B cell (primary cell): ENCODE data around the gene FRZB. TPM values are rescaled to one million over a fixed set of nuclear protein-coding genes. Genes with fewer than 3 reads are reported as not detected.

Source experiments
- ATAC-seq: fragments of 200-7000 bp; cut with Tn5 transposase; one replicate; pipeline ENCODE4 v1.10.0; 2021; ENCODE audit warnings: low read depth, mild to moderate bottlenecking, moderate number of reproducible peaks, moderate library complexity
- CTCF ChIA-PET: fragments of 350-600 bp; sonication (Branson Sonifier 250); formaldehyde crosslinking; loops from one replicate; lab custom pipeline; 2021; ENCODE audit warnings: antibody characterized with exemption, inconsistent platforms; lab: Charles Lee
- POLR2A ChIA-PET: fragments of 350-600 bp; sonication (Branson Sonifier 250); formaldehyde crosslinking; loops from one replicate; lab custom pipeline; 2021; ENCODE audit warnings: antibody characterized with exemption; lab: Charles Lee
- DNase-seq: peaks from one replicate; pipeline ENCODE4 v3.0.0; 2013
- H2AFZ ChIP-seq: 2 replicates; pipeline ENCODE4 v1.6.1; 2012; ENCODE audit warnings: mild to moderate bottlenecking, low read depth, low read length; ENCODE audit not compliant: insufficient read depth, poor library complexity, severe bottlenecking
- H3K27ac ChIP-seq, 2 donors: 1 replicate in 1 of 2; 2 replicates in 1 of 2; pipeline ENCODE4 v1.5.1; 2012 to 2013; ENCODE audit warnings: low read length in 2 of 2, mild to moderate bottlenecking in 2 of 2, moderate library complexity in 1 of 2
- H3K27me3 ChIP-seq, 4 experiments: fragments of 200-600 bp in 1 of 4; sonication (generic) in 1 of 4; replicated peaks in 1 of 4; 1 replicate in 2 of 4; 2 replicates in 2 of 4; pipeline versions ENCODE4 v1.6.1 to v1.7.0; 2013 to 2016; ENCODE audit warnings: low read length in 3 of 4, mild to moderate bottlenecking in 2 of 4, mixed read lengths in 1 of 4, moderate library complexity in 1 of 4; ENCODE audit not compliant: insufficient read depth in 4 of 4, control insufficient read depth in 3 of 4; ENCODE audit errors: control extremely low read depth in 1 of 4
- H3K36me3 ChIP-seq, 2 experiments: replicated peaks in 1 of 2; 1 replicate in 1 of 2; 2 replicates in 1 of 2; pipeline versions ENCODE4 v1.6.1 to v1.7.1; 2013; ENCODE audit warnings: low read length in 1 of 2; ENCODE audit not compliant: insufficient read depth in 2 of 2, control insufficient read depth in 1 of 2; ENCODE audit errors: control extremely low read depth in 1 of 2, extremely low read depth in 1 of 2
- H3K4me1 ChIP-seq, 2 donors: fragments of 200-600 bp in 1 of 2; sonication (generic) in 1 of 2; 1 replicate in 1 of 2; 2 replicates in 1 of 2; pipeline versions ENCODE4 v1.5.1 to v1.6.1; 2013 to 2017; ENCODE audit warnings: low read length in 2 of 2; ENCODE audit not compliant: control insufficient read depth in 2 of 2, insufficient read depth in 2 of 2
- H3K4me2 ChIP-seq: replicated peaks from 2 replicates; pipeline ENCODE3; 2012; ENCODE audit warnings: mild to moderate bottlenecking, low read depth, low read length; ENCODE audit not compliant: poor library complexity, severe bottlenecking
- H3K4me3 ChIP-seq, 5 experiments: fragments of 200-600 bp in 1 of 5; sonication (generic) in 1 of 5; 1 replicate in 3 of 5; 2 replicates in 2 of 5; pipeline versions ENCODE4 v1.5.1 to v1.7.0; 2011 to 2016; ENCODE audit warnings: low read length in 4 of 5, mild to moderate bottlenecking in 4 of 5, low read depth in 2 of 5, control low read depth in 1 of 5, moderate library complexity in 1 of 5; ENCODE audit not compliant: insufficient read depth in 1 of 5; ENCODE audit errors: control extremely low read depth in 1 of 5, extremely low read depth in 1 of 5
- H3K79me2 ChIP-seq: fragments of 200-600 bp; sonication (generic); one replicate; pipeline ENCODE4 v1.6.0; 2016; ENCODE audit warnings: low read length; ENCODE audit not compliant: control insufficient read depth, insufficient read depth
- H3K9ac ChIP-seq: fragments of 200-600 bp; sonication (generic); 2 replicates; pipeline ENCODE4 v1.6.1; 2017; ENCODE audit warnings: mild to moderate bottlenecking, low read length, moderate library complexity
- H3K9me3 ChIP-seq, 3 donors: one replicate each; pipeline versions ENCODE4 v1.6.1 to v1.7.1; 2013; ENCODE audit warnings: low read length in 2 of 3; ENCODE audit not compliant: control insufficient read depth in 2 of 3, insufficient read depth in 1 of 3; ENCODE audit errors: control extremely low read depth in 1 of 3
- H4K20me1 ChIP-seq: 2 replicates; pipeline ENCODE4 v1.6.0; 2012; ENCODE audit warnings: mild to moderate bottlenecking, low read length; ENCODE audit not compliant: insufficient read depth, control insufficient read depth, poor library complexity, severe bottlenecking
- H3K27ac Mint-ChIP-seq: one replicate; pipeline ENCODE4 v1.8.0; 2021; ENCODE audit warnings: mixed read lengths
- H3K27me3 Mint-ChIP-seq: one replicate; pipeline ENCODE4 v1.8.0; 2021; ENCODE audit warnings: mixed read lengths
- H3K4me1 Mint-ChIP-seq: one replicate; pipeline ENCODE4 v1.8.0; 2021; ENCODE audit warnings: mixed read lengths
- H3K4me3 Mint-ChIP-seq: one replicate; pipeline ENCODE4 v1.8.0; 2021; ENCODE audit warnings: mixed read lengths
- H3K9me3 Mint-ChIP-seq: one replicate; pipeline ENCODE4 v1.8.0; 2022; ENCODE audit warnings: mixed read lengths; ENCODE audit not compliant: insufficient read depth
- EZH2 ChIP-seq: IDR thresholded peaks from 2 replicates; pipeline ENCODE4 v1.6.1; 2012; ENCODE audit warnings: borderline replicate concordance, low read depth, mild to moderate bottlenecking, moderate library complexity, low read length; ENCODE audit not compliant: insufficient read depth, poor library complexity, severe bottlenecking
- WGBS: methylation state at CpG from one replicate; pipeline ENCODE4 v1.1.5; 2013; ENCODE audit warnings: missing lambda C conversion rate; ENCODE audit not compliant: insufficient coverage; 5-methylcytosine and 5-hydroxymethylcytosine counted together
- intact Hi-C: fragments of 100-400 bp; cut with micrococcal nuclease; formaldehyde crosslinking; loops from one replicate; pipeline ENCODE4 v1.10.0; 2022
- polyA plus RNA-seq: library from polyadenylated mRNA; depleted of rRNA; stranded (reverse); fragments of >200 nt; gene quantifications from 2 replicates; pipeline ENCODE4 v1.2.3, GENCODE V29; 2012
- total RNA-seq, 2 donors: library from RNA; stranded (reverse); fragments of 120-200 nt in 1 of 2; gene quantifications; 1 replicate in 1 of 2; 2 replicates in 1 of 2; pipeline versions ENCODE4 v1.2.3 to v1.2.4, GENCODE V29; 2013 to 2022
- TF ChIP-seq, protein P1 (sequence below): fragments of 200-600 bp; IDR thresholded peaks from one replicate; pipeline ENCODE4 v1.8.0; 2022; ENCODE audit warnings: antibody characterized with exemption, mild to moderate bottlenecking

Gene FRZB
- total and polyA plus RNA-seq, 2 donors (not counting 1 experiment from before 2014, with no cell fraction given) = 0.27 TPM; not detected in 1

DNA sequence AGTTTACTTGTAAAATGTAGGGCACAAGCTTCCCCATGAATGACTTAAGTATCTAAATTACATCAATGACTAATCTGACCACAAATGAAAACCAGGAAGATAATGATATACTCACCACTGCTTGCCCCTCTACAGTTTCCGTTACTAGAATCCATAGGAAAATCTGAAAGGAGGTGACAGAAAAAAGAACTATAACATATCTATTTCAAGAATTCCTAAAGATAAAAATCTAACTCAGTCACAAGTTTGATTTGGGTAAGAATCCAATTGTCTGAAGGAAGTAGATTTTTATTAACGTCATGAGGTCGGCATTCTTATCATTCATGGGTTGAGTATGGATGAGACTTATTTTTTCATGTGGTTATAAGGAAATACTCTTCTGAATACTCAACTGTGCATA lies 7.8 kb downstream of the FRZB start:
- ChIA-PET CTCF (no interaction called here), POLR2A (no interaction called here)
- no peak for DNase-seq
- no peak overlapping the region for H2AFZ ChIP-seq
- no peak overlapping the region for H3K4me2 ChIP-seq
- H3K27me3 Mint-ChIP-seq = peaks cover 24% of the 10 kb centered on the region
- no peaks in the 10 kb centered on the region for H3K4me1 ChIP-seq
- no peaks in the 10 kb centered on the region for H3K27me3 ChIP-seq
- no peak overlapping the region for H3K9ac ChIP-seq
- no peaks in the 10 kb centered on the region for H4K20me1 ChIP-seq
- H3K27ac Mint-ChIP-seq = no peak overlapping the region
- no CpG with 5 or more reads among the region's 3 CpGs for WGBS
- no peaks in the 10 kb centered on the region for H3K36me3 ChIP-seq
- H3K79me2 ChIP-seq = no peaks in the 10 kb centered on the region
- no peak for ATAC-seq
- no peak overlapping the region for H3K4me3 ChIP-seq
- no peaks in the 10 kb centered on the region for H3K9me3 ChIP-seq
- no peak overlapping the region for H3K27ac ChIP-seq
- no peaks in the 10 kb centered on the region for H3K9me3 Mint-ChIP-seq
- intact Hi-C loops = no loop called here
- no peaks in the 10 kb centered on the region for H3K4me1 Mint-ChIP-seq
- TF ChIP-seq, protein P1, sequence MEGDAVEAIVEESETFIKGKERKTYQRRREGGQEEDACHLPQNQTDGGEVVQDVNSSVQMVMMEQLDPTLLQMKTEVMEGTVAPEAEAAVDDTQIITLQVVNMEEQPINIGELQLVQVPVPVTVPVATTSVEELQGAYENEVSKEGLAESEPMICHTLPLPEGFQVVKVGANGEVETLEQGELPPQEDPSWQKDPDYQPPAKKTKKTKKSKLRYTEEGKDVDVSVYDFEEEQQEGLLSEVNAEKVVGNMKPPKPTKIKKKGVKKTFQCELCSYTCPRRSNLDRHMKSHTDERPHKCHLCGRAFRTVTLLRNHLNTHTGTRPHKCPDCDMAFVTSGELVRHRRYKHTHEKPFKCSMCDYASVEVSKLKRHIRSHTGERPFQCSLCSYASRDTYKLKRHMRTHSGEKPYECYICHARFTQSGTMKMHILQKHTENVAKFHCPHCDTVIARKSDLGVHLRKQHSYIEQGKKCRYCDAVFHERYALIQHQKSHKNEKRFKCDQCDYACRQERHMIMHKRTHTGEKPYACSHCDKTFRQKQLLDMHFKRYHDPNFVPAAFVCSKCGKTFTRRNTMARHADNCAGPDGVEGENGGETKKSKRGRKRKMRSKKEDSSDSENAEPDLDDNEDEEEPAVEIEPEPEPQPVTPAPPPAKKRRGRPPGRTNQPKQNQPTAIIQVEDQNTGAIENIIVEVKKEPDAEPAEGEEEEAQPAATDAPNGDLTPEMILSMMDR = no peak
- no peak for TF ChIP-seq EZH2
- no peak overlapping the region for H3K4me3 Mint-ChIP-seq

DNA sequence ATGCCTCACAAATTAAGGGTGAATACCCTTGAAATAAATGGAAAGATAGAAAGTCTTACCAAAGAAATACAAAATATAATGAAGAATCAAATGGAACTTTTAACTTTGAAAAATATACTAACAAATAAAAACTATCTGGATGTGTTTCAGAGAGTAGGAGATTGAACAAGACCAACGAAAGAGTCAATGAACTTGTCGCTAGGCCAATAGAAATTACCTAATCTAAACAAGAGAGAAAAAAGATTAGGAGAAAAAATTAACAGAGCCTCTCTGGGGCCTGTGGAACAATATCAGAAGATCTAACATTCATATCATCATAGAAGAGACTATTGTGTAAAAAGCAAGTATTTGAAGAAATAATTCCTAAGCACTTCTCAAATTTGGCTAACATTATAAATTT lies 11.1 kb downstream of the FRZB start:
- no peak overlapping the region for H2AFZ ChIP-seq

More for the DNA sequence above, 11.1 kb downstream of the FRZB start:
- Histone ChIP-seq H3K4me2 (no peak overlapping the region), H3K79me2 (no peaks in the 10 kb centered on the region), H3K4me3 (no peak overlapping the region), H3K9me3 (no peaks in the 10 kb centered on the region), H3K9ac (no peak overlapping the region), H3K27me3 (no peaks in the 10 kb centered on the region), H3K36me3 (no peaks in the 10 kb centered on the region), H3K27ac (no peak overlapping the region), H3K4me1 (no peaks in the 10 kb centered on the region), H4K20me1 (no peaks in the 10 kb centered on the region)
- no peak for DNase-seq
- intact Hi-C loops = no loop called here
- Mint-ChIP-seq H3K27ac (no peak overlapping the region), H3K4me1 (no peaks in the 10 kb centered on the region), H3K4me3 (no peak overlapping the region), H3K27me3 (peaks cover 17% of the 10 kb centered on the region), H3K9me3 (no peaks in the 10 kb centered on the region)
- TF ChIP-seq EZH2 = no peak
- TF ChIP-seq, protein P1 = no peak
- ChIA-PET CTCF (interaction anchor here (0.6 kb wide), 1 partner anchor 447 kb away, joined by 3 read pairs; no protein-coding TSS in a partner anchor), POLR2A (no interaction called here)
- no peak for ATAC-seq
- WGBS = no CpG with 5 or more reads among the region's 2 CpGs
